T-helper 1 cell treated with Interleukin-12 subunit alpha and Interleukin-12 subunit beta and Interleukin-4 antibody, amounts not matched to agents 30 ng/mL and 1 ng/mL, for 36 hours (primary cell): ENCODE measurements around the gene FXYD2. TPM values are rescaled to one million over a fixed set of nuclear protein-coding genes. Genes with fewer than 3 reads are reported as not detected.

ENCODE experiments used
- intact Hi-C: fragments of 100-400 bp; cut with micrococcal nuclease; formaldehyde crosslinking; loops from one replicate; pipeline ENCODE4 v1.15.1; 2024
- total RNA-seq: library from RNA; stranded (reverse); gene quantifications from 2 replicates; pipeline ENCODE4 v1.2.3, GENCODE V29; 2022

The FXYD2 gene
- total RNA-seq, 1 donor from 2014 or later, result 8.9 TPM

- intact Hi-C loops, result no loop called here
Measured at GRCh38 chr11:117859061-117859460, 34.5 kb upstream of the FXYD2 start.

DNA sequence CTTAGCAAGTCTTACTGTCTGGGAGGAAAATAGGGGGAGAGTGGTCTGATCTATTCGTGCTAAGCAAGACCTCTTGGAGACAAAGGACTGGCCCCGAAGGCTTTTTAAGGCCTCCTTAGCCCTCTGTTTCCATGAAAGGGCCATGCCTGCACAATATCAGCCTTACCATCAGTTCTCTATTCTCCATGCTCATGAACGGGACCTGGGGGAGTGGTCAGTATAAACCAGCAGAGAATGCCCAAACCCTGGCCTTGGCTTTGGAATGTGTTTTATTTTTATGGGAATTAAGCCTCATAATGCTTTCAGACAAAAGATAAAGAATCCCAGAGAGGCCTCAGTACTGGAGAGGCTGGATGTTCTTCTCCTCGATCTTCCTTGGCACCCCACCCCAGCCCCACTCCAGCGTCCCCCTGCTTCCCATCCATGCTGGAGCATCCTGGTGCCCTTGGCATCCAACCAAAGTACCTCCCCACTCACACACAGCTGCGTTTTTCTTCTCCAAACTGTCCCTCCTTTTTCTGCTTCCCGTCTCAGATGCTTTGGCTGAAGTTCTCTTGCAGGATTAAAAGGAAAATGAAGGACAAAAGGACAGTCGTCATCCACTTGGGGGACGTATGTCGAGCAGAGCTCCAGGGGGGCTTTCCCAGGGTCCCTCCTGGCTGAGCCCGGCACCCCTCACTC, 33.3 kb upstream of the FXYD2 start:
- intact Hi-C loops, result no loop called here

- intact Hi-C loops, result no loop called here
Measured at GRCh38 chr11:117855912-117856651, 31.5 kb upstream of the FXYD2 start.

DNA sequence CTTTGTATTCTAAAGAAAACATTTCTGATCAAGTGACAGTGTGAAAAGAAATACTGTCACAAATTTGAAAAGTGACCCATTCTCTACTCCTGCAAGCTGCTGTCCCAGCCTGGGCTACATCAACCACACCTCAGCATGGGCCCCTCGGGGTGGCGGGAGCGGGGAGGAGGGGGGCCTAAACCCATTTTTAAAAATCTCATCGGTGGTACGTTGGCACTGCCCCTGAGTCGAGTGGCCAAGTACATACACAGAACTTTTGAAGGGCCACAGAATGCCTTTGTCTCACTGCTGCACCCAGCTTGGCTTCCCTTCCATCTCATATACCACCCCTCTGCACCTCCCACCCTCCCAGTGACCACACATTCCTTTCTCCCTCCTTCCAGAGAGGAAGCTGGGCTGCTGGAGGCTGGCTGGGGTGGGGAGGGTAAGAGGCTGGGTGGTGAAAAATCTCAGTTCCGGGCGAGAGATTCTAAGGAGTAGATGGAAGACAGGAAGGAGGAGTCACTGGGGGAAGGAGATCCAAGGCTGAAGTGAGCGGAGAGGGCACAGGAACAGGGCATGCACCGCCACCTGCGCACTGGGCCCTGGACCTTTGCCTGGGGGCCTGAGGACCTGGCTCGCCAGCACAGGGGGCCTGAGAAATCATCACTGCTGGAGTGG, 30.8 kb upstream of the FXYD2 start:
- intact Hi-C loops, result no loop called here

DNA sequence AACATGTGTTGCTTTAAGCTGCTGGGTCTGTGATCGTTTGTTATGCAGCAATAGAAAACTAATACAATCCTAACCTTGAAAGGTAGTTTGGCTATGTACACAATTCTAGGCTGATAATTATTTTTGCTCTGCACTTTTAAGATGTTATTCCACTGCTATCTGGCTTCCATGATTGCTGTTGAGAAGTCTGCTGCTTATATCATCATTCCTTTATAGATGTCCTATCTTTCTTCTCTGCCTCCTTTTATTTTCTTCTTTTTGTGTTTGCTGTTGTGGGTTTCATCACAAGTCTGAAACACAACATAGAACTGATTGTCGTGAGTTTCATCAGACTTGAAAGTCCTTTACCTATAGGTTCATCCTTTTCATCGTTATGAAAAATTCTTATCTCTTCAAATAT, 27.8 kb upstream of the FXYD2 start:
- intact Hi-C loops, result no loop called here

DNA sequence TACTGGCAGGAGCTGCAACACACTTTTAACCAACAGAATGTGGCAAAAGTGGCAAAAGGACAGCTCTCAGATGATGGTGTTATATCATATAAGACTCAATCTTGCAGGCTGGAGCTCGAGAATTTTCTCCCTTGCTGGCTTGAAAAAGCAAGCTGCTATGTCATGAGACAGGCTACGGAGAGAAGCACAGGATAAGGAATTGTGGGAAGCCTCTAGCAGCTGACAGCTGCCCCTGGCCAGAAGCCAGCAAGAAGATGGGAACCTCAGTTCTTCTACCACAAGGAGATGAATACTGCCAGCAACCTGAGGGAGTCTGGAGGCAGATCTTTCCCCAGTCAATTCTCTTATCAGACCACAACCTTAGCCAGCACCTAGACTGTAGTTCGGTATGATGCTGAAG, 27.3 kb upstream of the FXYD2 start:
- intact Hi-C loops, result no loop called here

GRCh38 chr11:117851106-117851505, 26.6 kb upstream of the FXYD2 start:
- intact Hi-C loops, result no loop called here

DNA sequence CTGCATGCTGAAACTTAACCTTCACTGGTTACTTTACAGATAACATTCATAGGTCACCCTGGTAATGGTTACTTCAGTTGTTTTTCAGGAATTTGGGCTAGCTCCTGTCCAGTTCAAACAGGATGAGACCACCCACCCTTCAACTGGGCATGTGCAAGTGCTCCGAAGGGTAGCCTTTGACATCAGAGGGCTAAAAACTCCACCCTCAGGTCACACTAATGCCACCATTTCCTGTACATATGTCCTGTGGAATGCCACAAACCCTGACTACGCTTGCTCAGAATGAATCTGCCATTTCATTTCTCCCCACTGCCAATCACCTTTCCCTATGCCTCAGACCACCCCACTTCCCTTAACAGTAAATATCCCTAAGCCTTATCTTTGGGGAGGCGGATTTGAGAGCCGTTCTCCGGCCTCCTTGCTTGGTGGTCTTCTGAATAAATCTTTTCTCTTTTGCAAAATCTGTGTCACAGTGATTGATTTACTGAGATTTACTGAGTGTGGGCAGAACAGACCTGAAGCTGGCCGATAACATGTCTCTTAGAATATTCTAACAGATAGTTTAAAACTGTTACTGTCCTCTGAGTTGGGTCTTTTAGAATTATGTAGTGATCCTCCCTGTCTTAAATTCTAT, 25.4 kb upstream of the FXYD2 start:
- intact Hi-C loops, result no loop called here

DNA sequence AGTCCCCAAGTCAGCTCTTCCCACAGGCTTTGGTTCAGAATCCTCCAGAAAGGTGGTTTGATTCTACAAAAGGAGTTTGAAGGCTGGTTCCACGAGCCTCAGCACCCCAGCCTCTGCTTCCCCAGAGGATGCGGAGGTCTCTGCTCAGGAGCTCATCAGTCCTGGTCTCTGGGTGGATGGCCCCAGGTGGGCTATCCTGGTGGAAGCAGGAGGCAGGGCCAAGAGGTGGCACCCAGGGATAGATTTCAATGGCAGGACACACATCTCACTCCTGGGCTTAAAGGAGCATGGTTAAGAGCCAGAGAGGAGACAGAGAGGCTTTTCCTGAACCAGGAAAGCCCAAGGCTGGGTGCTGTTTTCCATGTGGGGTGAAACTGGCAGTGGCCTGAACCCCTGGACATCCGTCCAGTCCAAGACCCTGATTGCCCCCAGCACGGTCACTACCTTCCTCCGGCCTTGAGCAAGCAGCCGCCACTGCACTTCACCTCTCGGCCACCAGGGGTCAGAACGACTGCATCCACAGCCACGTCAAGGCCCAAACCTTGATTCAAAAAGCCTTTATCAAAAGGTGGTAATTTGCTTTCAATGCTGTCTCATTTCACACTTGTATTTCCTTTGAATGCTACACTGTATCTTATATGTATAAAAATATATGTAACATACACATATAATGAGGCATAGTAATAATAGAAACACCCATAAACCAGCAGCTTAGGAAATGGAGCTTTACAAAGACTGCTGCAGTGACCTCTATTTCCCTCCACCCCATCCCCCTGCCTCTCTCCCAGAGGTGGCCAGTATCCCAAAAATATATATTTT, 19.3 kb upstream of the FXYD2 start:
- intact Hi-C loops, result loop anchor here (1.0 to 2.0 kb wide), 7 partner anchors 21 to 209 kb away; partner anchors contain the start of gene IL10RA

- intact Hi-C loops, result no loop called here
Measured at GRCh38 chr11:117842131-117842941, 17.8 kb upstream of the FXYD2 start.

- intact Hi-C loops, result no loop called here
Measured at GRCh38 chr11:117841551-117842031, 17.0 kb upstream of the FXYD2 start.

DNA sequence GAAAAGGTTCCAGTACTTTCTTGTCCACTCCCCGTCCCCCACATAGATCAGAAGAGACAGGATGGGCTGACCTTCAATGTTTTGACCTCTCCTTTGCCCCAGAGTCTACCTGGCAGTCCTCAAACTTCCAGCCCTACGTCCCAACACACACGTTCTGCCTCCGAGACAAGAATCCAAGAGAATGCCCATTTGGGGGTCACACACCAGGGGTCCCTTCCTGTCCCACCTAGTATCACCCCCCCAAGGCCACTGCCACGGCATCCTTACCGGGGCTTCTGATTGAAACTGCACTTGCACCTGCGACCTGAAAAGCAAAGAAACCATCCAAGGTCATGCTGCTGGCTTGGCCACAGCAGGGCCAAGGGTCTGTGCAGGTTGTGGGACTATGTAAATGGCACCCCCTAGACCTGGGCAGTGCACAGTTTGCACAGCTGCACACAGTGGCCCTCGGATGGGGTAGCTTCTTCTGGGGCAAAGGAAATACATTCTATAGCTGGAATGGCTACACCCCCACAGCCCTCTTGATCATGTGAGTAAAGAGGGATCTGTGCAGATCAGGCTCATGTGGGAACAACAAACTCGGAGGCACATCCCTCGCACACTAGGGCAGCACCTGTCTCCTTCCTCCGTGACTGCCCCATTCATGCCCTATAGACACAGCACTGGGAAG, 16.5 kb upstream of the FXYD2 start:
- intact Hi-C loops, result no loop called here

DNA sequence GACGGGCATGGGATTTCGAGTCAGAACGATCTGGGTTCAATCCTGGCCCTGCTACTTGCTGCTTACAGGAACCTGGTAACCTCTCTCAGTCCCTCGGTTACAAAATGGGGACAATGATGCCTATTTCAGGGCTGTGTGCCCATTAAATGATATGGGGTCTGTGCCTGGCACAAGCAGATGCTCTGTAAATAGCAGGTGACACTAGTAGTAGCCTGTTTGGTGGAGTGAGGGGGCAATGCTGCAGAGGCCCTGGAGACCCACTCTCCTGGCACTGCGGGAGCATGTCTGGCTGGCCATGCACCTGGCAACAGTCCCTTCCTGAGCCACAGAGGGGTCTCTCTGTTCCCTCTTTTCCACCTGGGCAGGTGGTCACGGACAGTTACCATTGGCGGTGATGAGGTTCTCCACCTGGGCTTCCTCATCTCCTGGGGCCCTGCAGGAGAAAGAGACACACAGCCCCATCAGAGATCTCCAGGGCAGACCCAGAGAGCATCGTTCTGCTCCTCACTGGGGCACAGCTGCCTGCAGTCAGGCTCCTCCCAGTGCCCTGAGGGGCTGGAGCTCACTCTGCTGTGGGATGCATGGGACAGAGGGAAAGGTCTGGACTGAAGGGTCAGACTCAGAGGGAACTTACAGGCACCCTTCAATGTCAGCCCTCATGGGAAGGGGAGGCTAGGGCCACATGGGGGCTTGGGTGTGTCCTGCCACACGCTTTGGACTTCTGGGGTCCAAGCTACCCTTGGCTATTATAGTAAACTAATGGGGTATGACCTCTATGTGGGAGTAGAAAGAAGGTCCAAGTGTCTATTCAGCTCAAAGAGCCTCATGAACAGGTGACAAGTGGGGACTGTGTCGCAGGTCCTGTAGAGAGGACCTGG, 15.6 kb upstream of the FXYD2 start:
- intact Hi-C loops, result no loop called here

DNA sequence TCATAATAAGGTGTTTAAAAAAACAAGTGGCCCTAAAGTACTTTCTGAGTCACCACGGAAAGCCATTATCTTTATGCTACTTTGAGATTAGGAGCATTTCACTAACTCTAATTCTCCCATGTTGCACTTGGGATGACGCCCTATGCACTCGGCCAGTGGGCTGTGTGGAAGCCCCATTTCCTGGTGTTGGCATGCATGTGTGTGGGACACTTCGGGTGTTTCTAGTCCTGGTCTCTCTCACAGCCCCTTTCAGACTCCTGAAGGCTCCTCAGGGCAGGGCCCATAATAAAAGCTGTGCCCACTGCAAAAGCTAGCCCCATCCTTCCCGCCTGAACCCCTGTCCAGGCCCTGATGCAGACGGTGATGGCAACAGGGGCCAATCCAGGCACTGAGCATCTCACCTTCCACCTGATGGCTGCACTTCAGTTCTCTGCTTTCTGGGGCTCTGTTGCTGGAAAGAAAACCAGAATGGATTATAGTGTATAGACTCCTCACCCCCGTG, 14.9 kb upstream of the FXYD2 start:
- intact Hi-C loops, result no loop called here

DNA sequence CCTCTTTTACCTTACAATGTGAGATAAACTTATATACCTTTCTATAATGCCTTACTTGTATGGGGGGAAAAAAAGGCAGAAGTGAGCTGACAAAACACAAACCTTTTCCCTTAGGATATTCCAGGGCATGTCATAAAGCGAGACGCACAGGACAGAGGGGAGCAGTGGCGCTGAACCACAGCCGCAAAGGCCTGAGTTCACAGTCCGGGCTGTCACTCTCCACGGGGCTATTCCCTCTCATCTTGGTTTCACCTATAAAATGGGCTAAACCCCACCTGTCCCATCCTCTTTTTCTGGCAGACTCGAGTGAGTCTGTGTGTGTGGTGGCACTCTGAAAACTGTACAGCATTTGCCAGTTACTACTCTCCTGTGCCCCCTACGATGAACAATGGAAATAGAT, 14.4 kb upstream of the FXYD2 start:
- intact Hi-C loops, result no loop called here

- intact Hi-C loops, result no loop called here
Measured at GRCh38 chr11:117837791-117838190, 13.2 kb upstream of the FXYD2 start.

- intact Hi-C loops, result no loop called here
Measured at GRCh38 chr11:117837070-117837776, 12.7 kb upstream of the FXYD2 start.
